K562 (cell line): ENCODE measurements around the gene PTGES3.

Experiments
- RBM34 ChIP-seq: fragments of 200-400 bp; formaldehyde crosslinking; IDR thresholded peaks from 2 replicates; pipeline ENCODE4 v1.6.1; 2018; ENCODE audit warnings: low read length, borderline replicate concordance; ENCODE audit not compliant: insufficient read depth
- TF ChIP-seq, protein P1 (sequence below), 2 experiments: fragments of 450-650 bp; formaldehyde crosslinking in 1 of 2; IDR thresholded peaks; 2 replicates each; pipeline versions ENCODE4 v1.4.0 to v1.6.1; 2014 to 2020; ENCODE audit warnings: mild to moderate bottlenecking in 2 of 2, borderline replicate concordance in 1 of 2, low read depth in 1 of 2

DNA sequence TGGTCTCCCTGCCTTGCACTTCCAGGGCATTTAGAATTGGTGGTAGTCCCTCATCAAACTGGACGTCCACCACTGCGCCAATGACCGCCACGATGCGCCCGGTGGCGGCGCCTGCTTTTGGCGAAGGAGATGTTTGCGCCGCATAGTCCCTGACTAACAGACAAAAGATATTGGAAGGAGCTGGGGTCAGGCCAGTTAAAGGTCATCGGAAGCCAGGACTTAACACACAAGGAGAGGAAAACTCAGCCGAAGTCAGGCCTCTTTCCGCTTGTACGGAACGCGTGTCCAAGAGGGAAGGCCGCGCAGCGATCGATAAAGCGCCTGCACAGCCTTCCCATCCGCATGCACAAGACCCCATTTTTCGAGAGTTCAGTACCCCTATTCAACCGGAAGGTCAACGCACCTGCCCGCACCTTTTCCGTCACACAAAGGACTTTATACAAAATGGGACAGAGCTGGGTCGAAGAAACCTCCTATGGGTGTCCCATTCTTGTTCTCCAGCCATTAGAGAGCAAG lies 42.8 kb downstream of the PTGES3 start:
- TF ChIP-seq, protein P1, sequence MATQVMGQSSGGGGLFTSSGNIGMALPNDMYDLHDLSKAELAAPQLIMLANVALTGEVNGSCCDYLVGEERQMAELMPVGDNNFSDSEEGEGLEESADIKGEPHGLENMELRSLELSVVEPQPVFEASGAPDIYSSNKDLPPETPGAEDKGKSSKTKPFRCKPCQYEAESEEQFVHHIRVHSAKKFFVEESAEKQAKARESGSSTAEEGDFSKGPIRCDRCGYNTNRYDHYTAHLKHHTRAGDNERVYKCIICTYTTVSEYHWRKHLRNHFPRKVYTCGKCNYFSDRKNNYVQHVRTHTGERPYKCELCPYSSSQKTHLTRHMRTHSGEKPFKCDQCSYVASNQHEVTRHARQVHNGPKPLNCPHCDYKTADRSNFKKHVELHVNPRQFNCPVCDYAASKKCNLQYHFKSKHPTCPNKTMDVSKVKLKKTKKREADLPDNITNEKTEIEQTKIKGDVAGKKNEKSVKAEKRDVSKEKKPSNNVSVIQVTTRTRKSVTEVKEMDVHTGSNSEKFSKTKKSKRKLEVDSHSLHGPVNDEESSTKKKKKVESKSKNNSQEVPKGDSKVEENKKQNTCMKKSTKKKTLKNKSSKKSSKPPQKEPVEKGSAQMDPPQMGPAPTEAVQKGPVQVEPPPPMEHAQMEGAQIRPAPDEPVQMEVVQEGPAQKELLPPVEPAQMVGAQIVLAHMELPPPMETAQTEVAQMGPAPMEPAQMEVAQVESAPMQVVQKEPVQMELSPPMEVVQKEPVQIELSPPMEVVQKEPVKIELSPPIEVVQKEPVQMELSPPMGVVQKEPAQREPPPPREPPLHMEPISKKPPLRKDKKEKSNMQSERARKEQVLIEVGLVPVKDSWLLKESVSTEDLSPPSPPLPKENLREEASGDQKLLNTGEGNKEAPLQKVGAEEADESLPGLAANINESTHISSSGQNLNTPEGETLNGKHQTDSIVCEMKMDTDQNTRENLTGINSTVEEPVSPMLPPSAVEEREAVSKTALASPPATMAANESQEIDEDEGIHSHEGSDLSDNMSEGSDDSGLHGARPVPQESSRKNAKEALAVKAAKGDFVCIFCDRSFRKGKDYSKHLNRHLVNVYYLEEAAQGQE (IDR thresholded peaks at IDR 0.05; ENCODE audit: borderline replicate concordance), result no peak
- TF ChIP-seq, protein P1 (CRISPR knock-in tag; IDR thresholded peaks at IDR 0.05; ENCODE audit: low read depth), result no peak
- TF ChIP-seq RBM34, result no peak
